ENCODE measurements around the gene ZFAND3.

Gene ZFAND3

GRCh38 chr6:38168699-38169098 lies 349.2 kb downstream of the ZFAND3 start:
- H3K27ac ChIP-seq = no peak overlapping the region
- TF ChIP-seq ZFX (IDR thresholded peaks at IDR 0.05; ENCODE audit: borderline replicate concordance) = no peak
- TF ChIP-seq CTCF (IDR thresholded peaks at IDR 0.05) = no peak

- no peak for TF ChIP-seq CTCF (IDR thresholded peaks at IDR 0.05)
- TF ChIP-seq ZFX (IDR thresholded peaks at IDR 0.05; ENCODE audit: borderline replicate concordance) = no peak
- no peak overlapping the region for H3K27ac ChIP-seq
These were observed 349.9 kb downstream of the ZFAND3 start for GRCh38 chr6:38169221-38169976.

- H3K27ac ChIP-seq = no peak overlapping the region
- TF ChIP-seq CTCF (IDR thresholded peaks at IDR 0.05) (no peak), ZFX (IDR thresholded peaks at IDR 0.05; ENCODE audit: borderline replicate concordance) (no peak)
These were observed 350.5 kb downstream of the ZFAND3 start for GRCh38 chr6:38169977-38170526.

GRCh38 chr6:38170666-38171355 lies 351.3 kb downstream of the ZFAND3 start:
- TF ChIP-seq ZFX (IDR thresholded peaks at IDR 0.05; ENCODE audit: borderline replicate concordance) (no peak), CTCF (IDR thresholded peaks at IDR 0.05) (no peak)
- no peak overlapping the region for H3K27ac ChIP-seq

- TF ChIP-seq CTCF (IDR thresholded peaks at IDR 0.05) (no peak), ZFX (IDR thresholded peaks at IDR 0.05; ENCODE audit: borderline replicate concordance) (no peak)
- no peak overlapping the region for H3K27ac ChIP-seq
These were observed 352.6 kb downstream of the ZFAND3 start for GRCh38 chr6:38171997-38172738.

GRCh38 chr6:38172739-38173410 lies 353.3 kb downstream of the ZFAND3 start:
- TF ChIP-seq ZFX (IDR thresholded peaks at IDR 0.05; ENCODE audit: borderline replicate concordance) (no peak), CTCF (IDR thresholded peaks at IDR 0.05) (no peak)
- no peak overlapping the region for H3K27ac ChIP-seq
